HEK293T (cell line): ENCODE data around the gene TYMP.

Source experiments
- BHLHE40 ChIP-seq: fragments of 450-650 bp; IDR thresholded peaks from 2 replicates; pipeline ENCODE4 v1.6.1; 2016; ENCODE audit warnings: mild to moderate bottlenecking, moderate library complexity, borderline replicate concordance
- CTBP1 ChIP-seq: fragments of 450-650 bp; IDR thresholded peaks from 2 replicates; pipeline ENCODE4 v1.6.1; 2016; ENCODE audit warnings: borderline replicate concordance
- ELF4 ChIP-seq: fragments of 450-650 bp; IDR thresholded peaks from 2 replicates; pipeline ENCODE4 v1.6.1; 2017; ENCODE audit warnings: antibody characterized with exemption
- HDGF ChIP-seq: fragments of 450-650 bp; IDR thresholded peaks from 2 replicates; pipeline ENCODE4 v1.6.1; 2017; ENCODE audit warnings: antibody characterized with exemption, borderline replicate concordance
- SP1 ChIP-seq: fragments of 450-650 bp; IDR thresholded peaks from 2 replicates; pipeline ENCODE4 v1.6.1; 2017
- SUZ12 ChIP-seq: fragments of 450-650 bp; IDR thresholded peaks from 2 replicates; pipeline ENCODE4 v1.6.1; 2016; ENCODE audit warnings: mild to moderate bottlenecking

DNA sequence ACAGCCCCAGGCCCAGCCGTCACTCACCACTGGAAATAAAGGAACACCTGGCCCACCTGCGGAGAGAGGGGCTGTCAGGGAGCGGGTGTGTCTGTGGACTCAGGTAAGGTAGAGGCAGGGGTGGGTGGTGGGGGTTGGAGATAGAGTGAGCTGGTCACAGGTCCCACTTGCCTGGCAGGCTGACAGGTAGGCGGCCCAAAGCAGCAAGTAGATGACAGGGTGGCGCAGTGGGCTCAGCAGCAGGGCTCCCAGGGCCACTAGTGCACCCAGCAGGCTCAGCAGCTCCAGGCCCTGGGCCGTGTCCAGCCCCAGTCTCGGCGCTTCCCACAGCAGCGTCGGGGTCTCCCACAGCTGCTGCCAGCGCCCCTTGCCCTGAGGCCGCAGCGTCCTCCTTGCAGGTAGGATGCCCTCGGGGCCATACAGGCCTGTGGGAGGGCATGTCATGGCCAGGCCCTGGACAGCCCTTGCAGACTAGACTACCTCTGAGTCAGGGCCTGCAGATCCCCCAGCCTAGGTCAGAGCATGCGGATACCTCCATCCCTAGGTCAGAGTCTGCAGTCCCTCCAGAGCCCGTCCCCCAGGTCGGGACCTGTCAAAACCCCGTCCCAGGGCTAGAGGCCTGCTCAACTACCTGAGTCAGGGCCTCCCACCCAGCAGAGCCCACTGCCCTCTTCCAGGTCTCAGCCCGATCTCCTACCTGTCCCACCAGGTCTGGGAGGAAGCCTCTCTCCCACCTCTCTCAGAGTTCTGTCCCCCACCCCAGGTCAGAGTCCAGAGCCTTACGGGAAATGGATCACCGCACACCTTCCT lies 23.0 kb downstream of the TYMP start:
- TF ChIP-seq ELF4 (no peak), SUZ12 (no peak), BHLHE40 (no peak), HDGF (no peak), CTBP1 (no peak), SP1 (no peak)
